ENCODE data around the gene CD44. TPM values are rescaled to one million over a fixed set of nuclear protein-coding genes. Genes with fewer than 3 reads are reported as not detected.

CD44 gene
- total RNA-seq, 1 experiment from 2014 or later = 61.4 TPM

GRCh38 chr11:35146711-35147110, 7.7 kb downstream of the CD44 start:
- Histone ChIP-seq H3K36me3 (ENCODE audit: control insufficient read depth, insufficient read depth, low read length) (no peaks in the 10 kb centered on the region), H3K4me1 (peaks cover 14% of the 10 kb centered on the region)

GRCh38 chr11:35147235-35147634, 8.3 kb downstream of the CD44 start:
- no peak for DNase-seq
- H3K27ac Mint-ChIP-seq (ENCODE audit: unreplicated experiment) = no peak overlapping the region
- H3K27me3 Mint-ChIP-seq (ENCODE audit: insufficient read depth, unreplicated experiment) = no peaks in the 10 kb centered on the region
- TF ChIP-seq CTCF (IDR thresholded peaks at IDR 0.05; ENCODE audit: insufficient read depth in 1 of 2, low read depth in 1 of 2, low read length in 1 of 2, severe bottlenecking in 1 of 2, unreplicated experiment in 1 of 2) = no peak
- ChIA-PET CTCF (no interaction called here), POLR2A (no interaction called here)
- no peak overlapping the region for H3K4me3 Mint-ChIP-seq (ENCODE audit: unreplicated experiment)
- intact Hi-C loops (cut with micrococcal nuclease; ENCODE audit: unreplicated experiment) = no loop called here
- peaks cover 19% of the 10 kb centered on the region for H3K4me1 ChIP-seq
- H3K4me3 ChIP-seq (ENCODE audit: low read depth, low read length) = no peak overlapping the region
- no peaks in the 10 kb centered on the region for H3K9me3 ChIP-seq
- H3K36me3 Mint-ChIP-seq (ENCODE audit: insufficient read depth, unreplicated experiment) = no peaks in the 10 kb centered on the region
- no peaks in the 10 kb centered on the region for H3K9me3 Mint-ChIP-seq (ENCODE audit: unreplicated experiment)
- BruUV-seq (replicated peaks) = no TSS peak
- peaks cover 16% of the 10 kb centered on the region for H3K4me1 Mint-ChIP-seq (ENCODE audit: low read depth, unreplicated experiment)
- no peaks in the 10 kb centered on the region for H3K36me3 ChIP-seq (ENCODE audit: control insufficient read depth, insufficient read depth, low read length)
- no peaks in the 10 kb centered on the region for H3K27me3 ChIP-seq (replicated peaks; ENCODE audit: control insufficient read depth, insufficient read depth, low read length)

More at GRCh38 chr11:35146711-35147110, 7.7 kb downstream of the CD44 start:
- ChIA-PET CTCF (no interaction called here), POLR2A (no interaction called here)
- H3K4me3 ChIP-seq (ENCODE audit: low read depth, low read length) = no peak overlapping the region
- H3K27me3 ChIP-seq (replicated peaks; ENCODE audit: control insufficient read depth, insufficient read depth, low read length) = no peaks in the 10 kb centered on the region
- Mint-ChIP-seq H3K9me3 (ENCODE audit: unreplicated experiment) (no peaks in the 10 kb centered on the region), H3K4me3 (ENCODE audit: unreplicated experiment) (no peak overlapping the region), H3K27me3 (ENCODE audit: insufficient read depth, unreplicated experiment) (no peaks in the 10 kb centered on the region), H3K27ac (ENCODE audit: unreplicated experiment) (no peak overlapping the region), H3K36me3 (ENCODE audit: insufficient read depth, unreplicated experiment) (no peaks in the 10 kb centered on the region), H3K4me1 (ENCODE audit: low read depth, unreplicated experiment) (peaks cover 11% of the 10 kb centered on the region)
- no peak for TF ChIP-seq CTCF (IDR thresholded peaks at IDR 0.05; ENCODE audit: insufficient read depth in 1 of 2, low read depth in 1 of 2, low read length in 1 of 2, severe bottlenecking in 1 of 2, unreplicated experiment in 1 of 2)
- intact Hi-C loops (cut with micrococcal nuclease; ENCODE audit: unreplicated experiment) = no loop called here
- H3K9me3 ChIP-seq = no peaks in the 10 kb centered on the region
- no peak for DNase-seq
- no TSS peak for BruUV-seq (replicated peaks)

- intact Hi-C loops (cut with micrococcal nuclease; ENCODE audit: unreplicated experiment) = no loop called here
- H3K27me3 Mint-ChIP-seq (ENCODE audit: insufficient read depth, unreplicated experiment) = no peaks in the 10 kb centered on the region
- no peak for TF ChIP-seq CTCF (IDR thresholded peaks at IDR 0.05; ENCODE audit: insufficient read depth in 1 of 2, low read depth in 1 of 2, low read length in 1 of 2, severe bottlenecking in 1 of 2, unreplicated experiment in 1 of 2)
- H3K4me1 ChIP-seq = peaks cover 30% of the 10 kb centered on the region
- no peak overlapping the region for H3K4me3 ChIP-seq (ENCODE audit: low read depth, low read length)
- peaks cover 27% of the 10 kb centered on the region for H3K4me1 Mint-ChIP-seq (ENCODE audit: low read depth, unreplicated experiment)
- no peaks in the 10 kb centered on the region for H3K36me3 Mint-ChIP-seq (ENCODE audit: insufficient read depth, unreplicated experiment)
- POLR2A ChIA-PET = no interaction called here
- no peak overlapping the region for H3K27ac Mint-ChIP-seq (ENCODE audit: unreplicated experiment)
- no peak overlapping the region for H3K4me3 Mint-ChIP-seq (ENCODE audit: unreplicated experiment)
- CTCF ChIA-PET = no interaction called here
- H3K9me3 Mint-ChIP-seq (ENCODE audit: unreplicated experiment) = no peaks in the 10 kb centered on the region
- no peaks in the 10 kb centered on the region for H3K9me3 ChIP-seq
- BruUV-seq (replicated peaks) = no TSS peak
- no peaks in the 10 kb centered on the region for H3K27me3 ChIP-seq (replicated peaks; ENCODE audit: control insufficient read depth, insufficient read depth, low read length)
- no peaks in the 10 kb centered on the region for H3K36me3 ChIP-seq (ENCODE audit: control insufficient read depth, insufficient read depth, low read length)
- DNase-seq = no peak
These were observed 9.3 kb downstream of the CD44 start for GRCh38 chr11:35148163-35148837.

Measured in Caco-2 (cell line).